ENCODE results near the gene SNX9.
A peak's percentile ranks its signal among the peaks of the same experiment; 100 is the strongest.

SNX9 gene

DNA sequence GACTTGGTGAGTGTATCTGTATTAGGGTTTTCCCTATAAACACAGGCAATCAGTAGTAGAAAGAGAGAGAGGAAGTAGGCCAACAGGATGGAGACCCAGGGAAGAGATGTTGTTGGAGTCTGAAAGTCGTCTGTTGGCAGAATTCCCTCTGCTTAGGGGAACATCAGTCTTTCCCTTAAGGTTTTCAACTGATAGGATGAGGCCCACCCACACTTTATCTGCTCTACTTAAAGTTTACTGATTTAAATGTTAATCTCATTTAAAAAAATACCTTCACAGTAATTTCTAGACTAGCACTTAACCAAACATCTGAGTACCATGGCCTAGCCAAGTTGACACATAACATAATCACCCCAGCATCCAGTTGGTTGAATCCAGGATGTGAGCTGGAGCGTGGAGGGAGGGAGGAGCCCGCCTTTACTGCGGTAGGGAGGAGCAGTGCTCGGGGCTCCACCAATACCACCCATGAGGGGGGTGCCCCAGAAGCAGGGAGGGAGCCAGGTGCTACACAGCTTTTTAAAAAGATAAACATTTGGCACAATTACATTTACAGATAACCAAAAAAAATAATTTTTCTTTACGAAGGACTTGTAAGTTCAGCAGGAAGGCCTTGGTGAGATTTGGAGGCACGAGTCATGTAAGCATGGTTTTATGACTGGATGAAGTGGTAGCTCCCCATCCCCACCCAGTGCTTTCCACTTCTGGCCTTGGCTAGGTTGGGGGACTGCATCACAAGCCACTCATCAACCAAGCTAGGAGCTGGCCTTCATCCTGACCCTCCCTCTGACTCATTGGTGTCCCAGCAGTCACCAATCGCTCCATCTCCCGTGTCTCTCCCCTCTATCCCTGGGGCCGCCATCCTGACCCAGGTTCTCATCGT lies 18.4 kb upstream of the SNX9 start:
- no peak for DNase-seq

- no peak for DNase-seq
Observed at GRCh38 chr6:157806131-157806855, 16.8 kb upstream of the SNX9 start.

GRCh38 chr6:157806856-157807215 lies 16.2 kb upstream of the SNX9 start:
- DNase-seq = no peak

DNA sequence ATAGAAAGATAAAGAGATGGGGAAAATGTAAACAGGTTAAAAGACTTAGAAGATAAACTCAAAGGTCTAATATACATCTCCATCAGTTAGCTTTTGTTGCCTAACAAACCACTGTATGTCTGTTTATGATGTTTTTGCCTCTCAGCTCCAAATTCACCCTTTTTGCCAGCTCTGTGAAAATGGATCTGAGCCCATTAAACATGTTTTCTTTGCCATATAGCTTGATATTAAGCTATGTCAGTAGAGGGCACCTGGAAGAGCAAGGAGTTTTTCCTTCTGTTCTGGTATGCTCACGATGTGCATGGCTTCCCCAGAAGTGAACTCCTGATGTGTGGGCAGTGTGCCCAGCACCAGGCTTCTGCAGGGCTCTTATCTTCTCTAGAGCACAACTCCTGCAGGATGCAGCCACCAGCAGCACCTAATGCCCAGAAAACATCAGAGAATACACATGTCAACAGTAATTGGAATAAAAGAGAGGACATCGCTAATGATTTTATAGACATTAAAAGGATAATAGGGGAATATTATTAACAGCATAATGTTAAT lies 14.6 kb upstream of the SNX9 start:
- no peak for DNase-seq

GRCh38 chr6:157809613-157810012 lies 13.4 kb upstream of the SNX9 start:
- DNase-seq = no peak

DNA sequence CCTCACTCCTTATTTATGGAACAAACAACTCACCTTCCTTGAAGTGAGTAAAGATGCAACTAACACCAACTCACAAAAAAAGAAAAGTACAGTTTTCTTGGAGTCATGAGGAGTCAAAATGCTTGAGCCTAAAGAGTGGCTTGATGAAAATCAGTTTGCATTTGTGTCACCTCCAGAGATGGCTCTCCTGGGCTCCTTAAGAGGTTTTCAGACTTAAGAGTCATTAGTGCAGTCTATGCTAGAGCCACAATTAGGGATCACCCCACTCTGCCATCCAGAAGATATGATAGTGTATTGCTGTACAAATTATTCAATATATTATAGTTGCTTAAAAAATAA lies 11.9 kb upstream of the SNX9 start:
- DNase-seq = no peak

- peak; percentile 33 for DNase-seq
Observed at GRCh38 chr6:157811476-157812173, 11.4 kb upstream of the SNX9 start.

GRCh38 chr6:157812425-157813171 lies 10.4 kb upstream of the SNX9 start:
- no peak for DNase-seq

- DNase-seq = no peak
Observed at GRCh38 chr6:157813191-157813590, 9.9 kb upstream of the SNX9 start.

DNA sequence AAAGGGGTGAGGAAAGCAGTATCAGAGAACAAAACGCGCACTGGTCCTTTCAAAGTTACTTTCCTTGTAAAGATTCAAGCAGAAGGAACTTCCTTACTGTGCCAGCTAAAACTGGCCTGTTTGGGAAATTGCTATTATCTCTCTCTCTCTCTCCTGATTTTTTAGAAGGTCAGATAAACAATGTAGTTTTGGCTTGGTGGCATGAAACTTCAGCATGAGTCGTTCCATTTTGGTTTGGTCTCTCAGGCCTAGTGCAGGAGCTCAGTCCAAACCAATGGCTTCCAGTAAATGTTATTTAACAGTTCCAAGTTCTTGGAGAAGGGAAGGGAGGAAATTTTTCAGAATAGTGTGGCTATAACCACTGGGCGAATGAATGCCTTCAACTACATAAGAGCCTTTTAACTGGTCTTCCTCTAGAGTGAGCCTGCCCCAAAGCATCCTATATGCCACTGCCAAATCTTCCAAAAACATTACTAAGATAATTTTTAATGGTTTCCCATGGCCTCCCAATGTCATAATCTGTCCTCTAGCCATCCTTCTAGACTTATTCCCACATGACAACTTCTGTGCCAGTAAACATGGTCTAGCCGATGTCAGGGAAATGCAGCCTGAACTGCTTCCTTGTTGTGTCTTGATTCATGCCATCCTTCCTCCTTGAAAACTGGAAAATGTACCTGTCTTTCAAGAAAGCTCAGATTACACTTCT lies 9.1 kb upstream of the SNX9 start:
- DNase-seq = no peak

DNA sequence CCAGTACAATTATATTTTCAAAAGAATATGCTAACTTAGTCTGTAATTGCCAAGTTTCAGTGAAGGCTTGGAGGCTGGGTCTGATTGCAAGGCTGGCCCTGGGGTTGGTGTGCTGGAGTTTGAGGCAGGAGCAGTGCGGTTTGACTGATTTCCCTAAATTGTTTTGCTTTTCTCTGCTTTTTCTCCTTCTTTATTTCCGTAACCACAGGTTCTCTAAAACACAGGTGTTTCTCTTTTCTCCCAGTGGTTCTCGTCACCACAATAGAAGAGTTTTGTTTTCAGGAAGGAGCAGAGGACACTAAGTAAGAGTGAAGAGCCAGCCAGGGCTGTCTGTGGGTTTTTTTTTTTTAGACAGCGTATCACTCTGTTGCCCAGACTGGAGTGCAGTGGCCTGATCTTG lies 8.2 kb upstream of the SNX9 start:
- DNase-seq = no peak

GRCh38 chr6:157821342-157822033 lies 1.6 kb upstream of the SNX9 start:
- DNase-seq = no peak

DNA sequence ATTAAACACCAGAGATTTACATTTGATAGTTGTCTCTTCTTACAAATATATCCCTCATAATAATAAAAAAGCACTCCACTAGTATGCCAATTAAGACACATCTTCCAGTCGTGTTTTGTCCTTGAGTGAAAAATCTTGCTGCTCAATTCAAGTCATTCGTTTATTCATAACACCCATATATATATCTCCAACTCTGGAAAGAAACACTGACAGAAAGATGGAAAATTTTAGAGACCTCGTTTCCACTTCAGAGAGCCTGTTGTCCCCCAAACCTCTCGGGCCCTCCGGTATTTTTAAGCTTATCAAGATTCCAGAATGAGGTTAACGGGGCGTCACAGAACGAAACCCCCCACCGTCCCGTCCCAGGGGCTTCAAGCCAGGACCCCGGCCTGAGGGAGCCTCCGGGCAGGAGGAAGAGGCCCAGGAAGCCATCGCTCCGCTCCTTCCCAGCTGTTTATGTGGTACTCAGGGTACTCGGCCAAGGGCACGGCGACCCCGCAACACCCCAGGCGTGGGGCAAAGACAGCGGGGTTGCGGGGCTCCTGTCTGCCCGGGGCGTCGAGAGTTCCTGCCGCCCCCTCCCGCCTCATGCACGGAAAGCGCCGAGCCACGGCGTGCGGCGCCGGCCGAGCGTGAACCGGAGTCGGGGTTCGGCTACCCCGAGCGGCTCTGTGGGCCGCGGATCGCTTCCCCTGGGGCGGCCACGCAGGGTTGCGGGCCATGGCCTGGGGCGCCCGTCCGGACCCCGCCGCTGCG lies 623 bp upstream of the SNX9 start:
- DNase-seq = no peak

GRCh38 chr6:157823528-157824370 lies 703 bp downstream of the SNX9 start:
- peak; percentile 74 for DNase-seq

- no peak for DNase-seq
Observed at GRCh38 chr6:157825243-157825904, 2.3 kb downstream of the SNX9 start.

GRCh38 chr6:157830354-157831017 lies 7.4 kb downstream of the SNX9 start:
- no peak for DNase-seq

DNA sequence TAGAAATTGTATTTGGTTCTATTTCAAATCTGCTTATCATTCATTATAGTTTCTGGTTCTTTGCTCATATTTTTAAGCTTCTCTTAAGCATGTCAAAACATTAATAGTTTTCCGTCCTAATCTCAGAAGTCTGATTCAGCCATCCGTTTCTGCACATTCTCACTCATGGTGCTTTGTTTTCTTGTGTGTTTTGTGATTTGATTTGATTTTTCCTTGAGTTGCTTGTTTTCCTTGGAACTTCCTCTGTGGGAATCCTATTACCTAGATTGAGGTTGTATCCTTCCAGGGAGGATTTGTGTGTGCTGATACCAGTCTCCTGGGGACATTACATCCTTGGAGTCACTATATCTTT lies 7.9 kb downstream of the SNX9 start:
- DNase-seq = no peak

DNA sequence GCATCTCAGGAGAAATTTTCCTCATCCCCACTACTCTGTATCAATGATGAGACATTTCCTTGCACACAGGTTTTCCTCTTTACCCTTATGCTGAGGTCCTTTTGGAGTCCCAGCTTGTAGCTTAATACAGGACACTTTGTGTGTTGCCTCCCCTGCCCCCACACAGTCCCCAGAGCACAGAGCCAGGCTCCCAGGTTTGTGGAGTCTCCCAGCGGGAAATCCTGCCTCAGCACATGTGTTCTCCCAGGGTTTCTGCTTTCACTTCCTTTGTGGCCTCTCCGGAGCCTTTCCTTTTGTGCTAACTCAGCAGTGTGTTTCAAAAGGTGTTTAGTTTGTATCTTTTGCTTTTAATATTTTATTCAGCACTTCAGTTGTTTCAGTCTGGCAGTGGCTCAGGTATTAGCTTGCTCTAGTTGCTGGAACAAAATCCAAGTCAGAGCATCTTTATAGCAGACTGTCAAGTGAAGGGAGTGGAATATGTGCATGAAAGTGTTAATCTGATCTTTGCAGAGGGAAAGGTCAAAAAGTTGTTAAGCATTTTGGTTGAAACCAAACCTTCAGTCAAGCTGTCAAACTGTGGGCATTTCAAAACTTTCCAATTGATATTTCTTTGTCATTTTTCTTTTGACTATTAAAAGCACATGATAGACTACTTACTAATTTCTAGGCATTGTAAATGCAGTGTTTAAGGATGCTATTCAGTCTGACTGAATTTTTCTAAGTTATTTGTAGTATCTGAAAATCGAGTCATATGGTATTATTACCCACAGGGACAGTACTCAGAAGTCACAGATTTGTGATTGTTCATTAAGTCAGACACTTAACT lies 8.6 kb downstream of the SNX9 start:
- peak; percentile 30 for DNase-seq
